Islet of Langerhans (tissue), 1 donor: Measurements from ENCODE around the gene EPHB2.

Source experiments
- FAIRE-seq: peaks from one replicate; lab custom pipeline; 2011; peaks lifted over from hg19 to GRCh38; lab: Jason Lieb, UNC

Gene EPHB2

DNA sequence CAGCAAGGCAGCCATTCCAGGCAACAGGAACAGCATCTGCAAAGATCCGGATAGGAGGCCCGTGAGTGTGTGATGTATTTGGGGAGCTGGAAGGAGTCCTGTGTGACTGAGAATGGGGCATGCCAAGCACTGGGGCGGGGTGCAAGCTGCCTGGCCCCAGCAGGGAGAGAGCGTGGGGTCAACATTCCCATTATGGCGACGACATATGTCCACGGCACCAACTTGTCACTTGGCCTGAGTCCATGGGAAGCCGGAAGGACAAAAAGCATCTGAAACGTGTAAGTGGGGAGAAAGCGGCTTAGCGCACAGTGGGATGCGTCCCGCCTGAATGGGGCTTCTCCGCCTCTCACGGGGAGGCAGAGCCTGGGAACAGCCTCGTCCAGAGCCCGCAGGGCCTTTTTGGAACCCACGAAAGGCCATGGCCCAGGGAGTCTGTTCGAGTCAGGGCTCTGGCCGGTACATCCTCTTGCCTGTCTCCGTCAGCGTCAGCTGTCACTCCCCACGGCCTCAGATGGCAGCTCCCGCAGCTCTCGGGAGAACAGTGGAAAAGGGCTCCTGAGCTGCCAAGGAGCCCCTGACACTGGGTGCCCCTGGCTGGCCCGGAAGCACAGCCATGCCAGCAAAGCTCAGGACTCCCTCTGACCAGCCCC lies 12.4 kb downstream of the EPHB2 start:
- no peak for FAIRE-seq

DNA sequence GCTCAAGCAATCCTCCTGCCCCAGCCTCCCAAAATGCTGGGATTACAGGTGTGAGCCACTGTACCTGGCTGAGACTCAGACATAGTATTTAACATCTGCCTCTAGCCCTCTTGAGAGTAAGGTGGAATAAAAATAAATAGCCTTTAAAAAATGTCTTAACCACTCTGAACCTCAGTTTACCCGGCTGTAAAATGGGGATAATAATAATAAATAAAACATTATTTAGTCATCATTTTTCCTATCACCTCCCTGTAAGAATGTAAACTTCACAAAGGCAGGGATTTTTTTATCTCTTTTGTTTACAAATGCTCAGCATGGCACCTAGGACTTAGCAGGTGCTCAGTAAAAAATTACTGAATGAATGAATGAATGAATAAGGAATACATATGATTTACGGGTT lies 17.2 kb downstream of the EPHB2 start:
- no peak for FAIRE-seq

DNA sequence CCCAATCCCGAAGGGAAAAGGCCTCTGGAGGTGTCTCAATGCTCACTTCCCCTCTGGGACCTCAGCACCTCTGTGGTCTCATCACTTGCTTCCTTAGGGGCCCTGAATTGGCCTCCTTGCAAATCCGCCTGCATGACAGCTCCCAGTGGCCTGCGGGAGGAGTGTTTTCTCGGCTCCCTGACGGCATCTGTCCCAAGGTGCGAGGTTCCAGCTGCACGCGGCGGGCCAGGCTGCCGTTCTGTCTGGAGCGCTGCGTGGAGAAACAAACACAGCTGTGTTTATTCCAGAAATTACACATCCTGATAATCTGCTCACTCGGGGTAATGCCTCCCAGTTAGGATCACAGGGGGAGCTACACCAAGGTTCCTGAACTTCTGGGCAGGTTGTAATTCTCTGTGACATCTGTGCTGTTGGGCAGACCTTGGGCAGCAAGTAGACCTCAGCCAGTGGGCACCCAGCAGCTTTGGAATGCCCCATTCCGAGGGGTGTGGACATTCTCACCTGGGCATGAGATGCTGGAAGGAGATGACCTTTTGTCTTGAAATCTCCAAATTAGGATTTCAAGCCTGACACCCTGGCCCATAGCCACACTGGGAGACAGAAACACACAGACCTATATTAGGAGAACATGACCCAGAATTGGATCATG lies 18.2 kb downstream of the EPHB2 start:
- no peak for FAIRE-seq

DNA sequence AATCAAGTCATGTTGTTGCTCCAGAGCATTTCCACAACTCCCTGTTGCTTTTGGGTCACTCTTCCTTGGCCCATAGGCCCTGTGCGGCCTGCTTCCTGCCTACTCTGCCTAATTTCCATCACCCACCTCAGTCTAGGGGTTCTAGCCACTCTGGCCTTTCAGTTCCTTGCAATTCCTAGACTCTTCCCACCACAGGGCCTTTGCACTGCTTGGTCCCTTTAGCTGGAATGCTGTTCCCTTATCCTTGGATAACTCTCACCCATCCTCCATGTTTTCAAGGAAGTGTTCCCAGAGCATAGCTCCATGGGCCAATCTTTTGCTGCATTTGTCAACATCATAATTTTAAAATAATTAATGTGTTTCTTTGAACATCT lies 18.7 kb downstream of the EPHB2 start:
- no peak for FAIRE-seq

DNA sequence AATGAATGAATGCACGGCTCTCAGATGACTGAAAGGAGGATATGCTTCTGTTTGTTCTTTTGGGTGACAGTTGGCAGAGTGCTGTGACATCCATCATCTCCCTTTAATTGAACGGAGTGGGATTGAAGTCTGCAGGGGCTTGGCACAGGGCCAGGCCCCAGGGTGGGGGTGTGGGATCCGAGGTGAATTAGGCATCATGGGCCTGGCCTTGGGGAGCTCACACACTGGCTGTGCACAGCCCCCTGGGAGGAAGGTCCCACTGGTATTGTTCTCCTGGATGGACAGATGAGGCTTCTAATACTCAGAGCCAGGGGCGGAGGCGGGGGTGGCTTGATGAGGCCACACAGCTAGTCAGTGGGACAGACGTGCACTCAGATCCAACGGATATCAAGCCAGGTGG lies 19.3 kb downstream of the EPHB2 start:
- FAIRE-seq = no peak

DNA sequence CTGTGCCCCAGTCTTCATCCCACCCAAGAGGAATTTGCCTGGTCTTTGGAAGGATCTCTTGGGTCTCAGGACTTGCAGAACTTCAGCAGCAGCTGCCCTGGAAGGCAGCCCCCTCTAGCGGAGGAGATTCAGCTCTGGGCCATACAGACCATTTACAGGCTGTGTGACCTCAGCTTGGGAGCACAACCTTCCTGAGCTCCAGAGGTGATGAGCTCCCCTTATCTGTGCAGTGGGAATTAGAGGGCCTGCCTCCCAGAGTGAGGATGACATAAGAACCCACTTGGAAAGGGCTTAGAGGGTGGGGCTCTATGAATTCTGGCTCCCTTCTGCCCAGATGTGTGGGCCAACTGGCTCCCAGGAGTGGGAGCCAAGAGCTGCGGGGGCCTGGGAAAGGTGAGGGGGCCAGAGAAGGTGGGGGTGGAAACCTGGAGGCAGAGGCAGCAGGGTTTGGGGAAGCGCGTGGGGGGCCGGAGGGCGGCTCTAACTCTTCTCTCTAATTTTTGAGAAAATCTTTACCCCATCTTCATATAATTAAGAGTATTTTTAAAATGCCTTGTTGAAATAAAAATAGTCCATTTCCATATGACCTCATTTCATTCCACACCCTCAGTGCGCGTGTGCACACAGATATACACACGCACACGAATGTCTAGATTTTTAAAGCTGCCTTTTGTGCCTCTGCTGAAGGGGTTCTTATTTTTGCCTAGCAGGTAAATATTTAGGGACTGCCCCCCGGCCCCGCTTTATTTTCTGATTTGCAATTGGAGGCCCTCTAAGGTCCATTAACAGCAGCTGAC lies 21.5 kb downstream of the EPHB2 start:
- FAIRE-seq = no peak

DNA sequence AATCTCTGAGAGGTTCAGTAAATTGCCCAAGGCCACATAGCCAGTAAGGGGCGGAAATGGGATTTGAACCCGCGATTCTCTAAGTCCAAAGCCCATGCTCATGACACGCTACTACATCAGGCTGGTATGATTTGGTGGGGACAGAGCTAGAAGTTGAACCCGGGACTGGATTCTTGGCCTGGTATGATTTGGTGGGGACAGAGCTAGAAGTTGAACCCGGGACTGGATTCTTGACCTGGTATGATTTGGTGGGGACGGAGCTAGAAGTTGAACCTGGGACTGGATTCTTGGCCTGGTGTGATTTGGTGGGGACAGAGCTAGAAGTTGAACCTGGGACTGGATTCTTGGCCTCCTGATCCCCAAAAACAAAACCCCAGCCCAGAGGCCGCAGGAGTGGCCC lies 23.0 kb downstream of the EPHB2 start:
- no peak for FAIRE-seq

DNA sequence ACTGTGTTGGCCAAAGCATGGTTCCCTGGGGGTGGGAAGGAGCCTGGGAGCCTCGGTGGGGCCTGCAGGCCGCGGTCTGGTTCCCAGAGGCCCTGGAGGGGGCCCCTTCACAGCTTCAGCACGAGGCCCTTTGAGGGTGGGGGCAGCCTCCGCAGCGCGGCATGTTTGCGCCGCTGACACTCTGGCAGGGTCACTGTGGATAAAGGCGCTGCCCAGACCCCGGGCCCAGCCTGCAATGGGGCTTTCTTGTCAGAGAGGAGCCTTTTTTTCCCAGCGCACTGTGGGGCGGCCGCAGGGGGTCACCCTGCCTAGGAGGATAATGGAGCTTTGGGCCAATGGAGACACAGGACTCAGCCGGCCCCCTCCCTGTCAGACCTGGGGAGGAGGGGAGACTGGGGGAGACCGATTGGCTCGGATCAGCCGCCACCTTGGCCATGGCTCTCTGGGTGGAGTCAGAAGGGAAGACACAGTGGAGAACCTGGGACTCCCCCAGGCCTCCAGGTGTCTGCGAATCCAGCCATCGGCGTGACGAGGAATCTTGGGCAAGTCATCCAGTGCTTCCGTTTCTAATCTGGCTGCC lies 26.0 kb downstream of the EPHB2 start:
- no peak for FAIRE-seq

DNA sequence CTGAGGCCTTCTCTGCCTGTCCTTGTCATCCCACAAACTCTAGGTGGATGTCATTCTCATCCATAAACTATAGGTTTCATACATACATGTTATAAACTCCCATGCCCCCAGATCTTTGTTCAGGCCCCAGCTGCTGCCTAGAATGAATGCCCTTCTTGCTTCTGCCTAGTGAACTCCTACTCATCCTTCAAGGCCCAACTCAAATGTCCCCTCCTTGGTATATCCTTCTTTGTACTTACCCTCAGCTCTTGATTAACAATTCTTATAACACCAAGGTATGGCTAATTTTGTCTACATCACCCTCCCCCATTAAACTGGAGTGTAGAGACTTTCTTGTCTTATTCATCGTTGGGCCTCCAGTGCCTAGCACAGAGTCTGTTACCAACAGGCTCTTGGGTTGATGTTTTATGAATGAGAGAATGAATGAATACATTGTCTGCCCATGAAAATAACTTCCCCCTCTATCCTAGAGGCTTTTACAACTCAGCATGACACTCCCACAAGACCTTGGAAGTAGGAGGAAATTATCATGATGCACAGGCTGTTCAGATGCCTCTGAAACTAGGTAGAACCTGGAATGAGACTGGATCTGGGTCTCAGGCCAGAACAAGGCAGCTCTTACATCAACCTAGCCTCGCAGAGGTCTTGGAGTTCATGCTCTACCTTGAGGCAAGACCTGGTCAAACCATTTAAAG lies 26.9 kb downstream of the EPHB2 start:
- no peak for FAIRE-seq

DNA sequence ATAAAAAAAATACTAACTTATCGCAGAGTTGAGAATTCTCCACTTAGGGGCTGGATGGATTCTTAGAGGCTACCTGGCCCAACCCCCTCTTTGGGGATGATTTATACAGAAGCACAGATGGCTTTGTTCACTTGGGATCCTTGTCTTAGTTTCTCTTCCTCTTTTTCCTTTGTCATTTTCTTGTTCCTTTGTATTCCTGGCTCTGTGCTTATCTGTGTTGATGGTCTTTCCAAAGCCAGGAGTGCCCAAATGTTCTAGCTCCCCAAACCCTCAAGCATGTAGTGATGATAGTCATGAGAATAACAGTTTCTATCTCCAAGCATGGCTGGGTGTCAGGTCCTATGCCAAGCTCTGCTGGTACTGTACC lies 27.4 kb downstream of the EPHB2 start:
- no peak for FAIRE-seq

DNA sequence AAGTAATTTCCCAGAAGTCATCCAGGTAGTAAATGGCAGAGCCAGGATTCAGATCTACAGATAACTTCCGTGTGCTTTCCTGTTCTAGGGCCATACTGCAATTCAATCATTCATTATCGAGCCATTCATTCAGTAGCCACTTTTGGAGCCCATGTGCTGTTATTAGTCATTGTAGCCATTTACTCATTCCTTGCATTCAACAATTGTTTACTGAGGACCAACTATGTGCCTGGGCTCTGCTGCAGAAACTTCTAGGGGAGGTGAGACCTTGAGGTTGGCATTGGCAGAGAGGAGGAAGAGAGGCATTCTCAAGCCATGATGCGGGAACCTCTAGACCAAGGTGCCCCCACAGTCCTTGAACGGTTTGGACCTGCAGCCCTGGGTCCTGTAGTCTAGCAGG lies 27.9 kb downstream of the EPHB2 start:
- FAIRE-seq = no peak

DNA sequence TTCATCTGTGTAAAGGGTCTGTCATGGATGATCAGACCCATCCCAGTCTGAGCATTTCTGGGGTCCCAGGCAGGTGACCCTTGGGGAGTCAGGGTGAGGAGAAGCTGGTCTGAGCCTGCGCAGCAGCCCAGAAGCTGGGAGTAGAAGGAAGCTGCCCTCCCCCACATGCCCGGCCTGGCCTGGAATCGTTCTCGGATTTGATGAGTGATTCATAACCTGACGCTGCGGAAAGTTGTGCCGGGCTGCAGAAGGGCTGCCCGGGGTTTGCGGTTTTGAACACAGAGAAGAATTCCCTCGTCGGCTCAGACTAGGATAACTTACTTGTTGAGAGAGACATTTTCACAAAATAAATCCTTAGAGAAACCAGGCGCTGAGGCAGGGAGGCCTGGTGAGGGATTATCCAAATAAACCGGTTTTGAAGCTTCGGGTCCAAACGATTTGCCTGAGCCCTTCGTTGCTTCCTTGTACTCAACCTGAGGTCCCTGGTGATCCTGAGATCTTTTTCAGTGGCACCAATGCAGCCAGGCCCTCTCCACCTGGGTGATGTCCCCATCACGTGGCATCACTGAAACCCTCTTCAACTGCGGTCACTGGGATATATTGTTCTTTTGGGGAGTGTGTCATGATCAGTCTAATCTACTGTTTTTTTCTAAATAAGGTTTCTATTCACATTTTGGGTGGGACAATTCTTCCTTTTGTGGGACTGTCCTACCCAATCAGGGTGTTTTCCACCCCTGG lies 29.2 kb downstream of the EPHB2 start:
- no peak for FAIRE-seq

DNA sequence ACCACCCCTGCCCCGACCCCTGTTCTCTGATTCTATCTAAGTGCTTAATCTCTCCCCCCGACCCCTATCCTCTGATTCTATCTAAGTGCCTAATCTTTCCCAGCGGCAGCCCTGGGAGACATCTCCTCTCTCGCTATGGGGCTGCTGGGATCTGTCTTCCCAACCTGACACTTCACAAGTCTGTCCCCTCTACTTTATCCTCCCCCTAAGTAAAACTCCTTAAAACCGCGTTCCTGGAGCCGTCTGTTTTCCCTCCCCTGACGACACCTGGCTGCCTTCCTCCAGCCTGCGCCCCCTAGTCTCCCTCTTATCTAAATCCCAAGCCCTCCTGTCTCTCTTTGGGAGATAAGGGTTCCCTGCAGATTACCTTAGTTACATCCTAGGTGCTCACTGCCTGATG lies 30.5 kb downstream of the EPHB2 start:
- no peak for FAIRE-seq

DNA sequence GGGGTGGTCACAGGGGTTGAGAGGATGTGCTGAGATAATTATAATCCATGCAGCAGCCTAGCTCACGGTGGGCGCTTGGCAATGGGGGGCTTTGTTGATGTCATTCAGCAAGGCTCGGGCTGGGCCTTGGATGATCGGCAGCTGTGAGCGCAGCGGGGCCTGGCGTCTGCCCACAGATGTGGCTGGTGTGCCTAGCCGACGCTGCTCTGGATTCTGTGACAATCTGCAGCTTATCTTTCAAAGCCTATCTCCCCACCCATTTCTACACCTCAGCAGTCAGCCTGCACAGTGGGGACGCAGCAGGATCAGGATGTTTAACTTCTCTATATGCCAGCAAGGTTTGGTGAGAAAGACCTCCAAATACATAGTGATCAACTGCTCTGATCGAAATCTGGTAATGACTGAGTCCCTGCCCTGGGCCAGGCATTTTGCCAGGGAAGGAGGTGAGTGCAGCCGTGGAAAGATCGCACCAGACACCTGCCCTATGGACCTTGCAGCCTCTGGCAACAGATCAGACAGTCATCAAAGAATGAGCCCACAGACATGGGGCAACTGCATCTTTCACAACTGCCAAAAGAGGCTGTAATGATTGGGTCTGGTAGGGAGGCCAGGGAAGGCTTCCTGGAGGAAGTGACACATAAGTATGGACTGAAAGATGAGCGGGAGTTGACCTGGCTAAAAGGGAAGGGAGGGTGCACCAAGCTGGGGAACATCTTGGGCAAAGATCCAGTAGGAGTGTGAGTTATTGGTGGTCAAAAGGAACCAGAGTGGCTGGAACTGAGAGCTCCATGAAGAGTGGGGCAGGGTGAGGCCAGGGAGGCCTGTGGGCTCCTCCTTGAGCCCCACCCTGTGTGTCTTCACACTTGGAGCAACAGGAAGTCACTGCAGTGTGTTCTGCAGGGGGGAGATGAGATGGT lies 35.3 kb downstream of the EPHB2 start:
- no peak for FAIRE-seq

DNA sequence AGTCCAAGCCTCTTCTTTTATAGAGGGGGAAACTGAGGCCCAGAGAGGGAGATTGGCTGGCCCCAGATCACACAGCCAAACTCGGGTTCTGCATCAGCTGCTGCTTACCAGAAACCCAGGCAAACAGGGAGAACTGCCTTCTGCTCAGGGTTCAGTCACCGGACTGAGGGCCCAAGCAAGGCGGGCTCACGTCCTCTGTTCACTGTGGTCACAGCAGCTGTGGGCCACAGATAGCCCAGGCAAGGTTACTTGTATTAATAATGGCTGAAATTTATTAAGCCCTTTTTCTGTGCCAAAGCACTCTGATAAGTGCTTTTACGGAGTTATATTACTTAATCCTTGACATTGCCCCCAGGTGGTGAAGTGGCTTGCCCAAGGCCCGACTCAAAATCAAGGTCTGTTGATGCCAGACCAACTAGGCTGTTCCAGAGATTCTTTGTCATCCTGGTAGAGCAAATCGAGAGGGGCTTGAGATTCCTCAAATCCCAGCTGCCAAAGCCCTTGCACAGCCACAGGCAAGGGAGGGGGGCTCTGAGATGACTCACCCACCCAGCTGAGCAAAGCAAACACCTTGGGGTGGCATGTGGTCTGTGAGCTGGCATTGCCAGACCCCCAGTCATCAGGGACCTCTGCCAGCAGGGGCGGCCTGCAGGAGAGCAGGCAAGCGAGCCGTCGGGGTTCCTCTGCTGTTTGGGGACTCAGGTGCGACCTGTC lies 36.5 kb downstream of the EPHB2 start:
- no peak for FAIRE-seq

DNA sequence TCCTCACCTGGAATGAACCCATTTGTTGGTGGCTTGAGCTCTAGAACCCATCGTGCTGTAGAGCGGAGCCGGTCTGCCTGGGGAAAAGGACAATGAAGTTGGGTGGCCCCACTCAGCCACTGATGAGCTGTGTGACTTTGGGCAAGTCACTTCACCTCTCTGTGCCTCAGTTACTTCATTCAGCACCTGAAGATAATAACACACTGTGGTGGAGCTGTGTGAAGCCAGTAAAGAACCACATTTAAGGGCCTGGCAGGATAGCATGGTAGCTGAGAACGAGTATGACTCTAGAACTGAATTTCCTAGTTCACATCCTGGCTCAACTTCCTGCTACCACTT lies 37.1 kb downstream of the EPHB2 start:
- no peak for FAIRE-seq

DNA sequence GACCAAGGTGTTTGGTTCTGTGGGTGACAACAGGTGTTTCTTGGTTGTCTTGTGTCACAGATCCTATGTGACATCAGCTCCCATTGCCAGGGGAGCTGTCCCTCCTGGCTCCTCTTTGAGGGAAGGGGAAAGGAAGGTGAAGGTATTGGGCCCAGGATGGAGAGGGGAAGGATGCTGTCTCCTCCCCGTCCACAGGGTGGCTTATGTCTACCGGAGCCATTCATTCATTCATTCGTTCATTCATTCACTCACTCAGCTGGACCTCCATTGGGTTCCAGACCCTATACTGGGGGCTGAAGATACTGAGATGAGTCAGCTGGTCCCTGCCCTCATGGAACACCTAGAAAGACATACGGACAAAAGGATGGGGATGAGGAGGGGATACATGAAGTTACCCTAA lies 38.9 kb downstream of the EPHB2 start:
- no peak for FAIRE-seq

DNA sequence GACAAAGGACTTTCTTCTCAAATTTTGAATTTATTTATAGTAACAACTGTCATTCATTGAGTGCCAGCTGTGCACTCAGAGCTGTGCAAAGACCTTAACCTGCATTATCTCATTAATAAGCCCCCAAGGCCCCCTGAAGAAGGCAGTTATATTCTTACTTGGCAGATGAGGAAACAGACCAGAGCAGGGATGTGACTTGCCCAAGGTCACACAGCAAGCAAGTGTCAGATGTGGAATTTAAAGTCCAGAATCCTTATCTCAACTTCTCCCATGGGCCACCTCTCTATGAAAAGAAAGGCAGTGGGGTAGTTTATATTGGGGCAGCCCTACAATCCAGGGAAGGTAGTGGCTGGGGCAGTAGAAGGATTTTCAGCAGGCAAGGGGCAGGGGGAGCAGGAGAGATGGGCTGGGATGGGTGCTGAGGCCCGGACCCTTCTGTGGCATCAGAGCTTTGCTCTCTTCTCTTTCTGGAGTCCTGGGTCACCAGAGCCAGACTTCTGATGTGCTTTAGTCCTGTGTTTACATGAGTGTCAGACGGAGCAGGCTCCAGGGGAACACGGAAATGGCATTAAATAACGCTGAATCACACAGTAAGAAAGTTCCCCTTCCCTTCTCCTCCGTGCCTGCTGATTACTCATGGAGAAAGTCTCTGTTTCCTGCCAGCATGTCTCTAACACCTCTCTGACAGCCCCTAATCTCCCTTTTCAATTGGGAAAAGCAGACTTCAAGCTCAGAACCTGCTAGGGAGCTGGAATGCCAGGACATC lies 39.5 kb downstream of the EPHB2 start:
- peak; percentile 90 for FAIRE-seq

DNA sequence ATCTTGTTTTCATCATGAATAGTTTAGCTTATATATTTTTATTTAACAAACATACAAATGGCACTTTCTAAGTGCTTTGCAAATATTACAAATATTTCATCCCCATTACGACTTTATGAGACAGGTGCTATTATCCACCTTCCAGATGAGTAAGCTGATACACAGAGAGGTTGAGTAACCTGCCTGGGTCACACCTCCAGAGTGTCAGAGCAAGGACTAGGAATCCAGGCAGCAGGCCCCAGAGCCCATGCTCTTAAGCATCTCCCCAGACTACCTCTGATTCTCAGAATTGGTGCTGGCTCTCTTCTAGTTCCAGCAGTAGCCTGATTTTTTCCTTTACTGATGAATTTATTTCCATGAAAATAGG lies 40.0 kb downstream of the EPHB2 start:
- no peak for FAIRE-seq

DNA sequence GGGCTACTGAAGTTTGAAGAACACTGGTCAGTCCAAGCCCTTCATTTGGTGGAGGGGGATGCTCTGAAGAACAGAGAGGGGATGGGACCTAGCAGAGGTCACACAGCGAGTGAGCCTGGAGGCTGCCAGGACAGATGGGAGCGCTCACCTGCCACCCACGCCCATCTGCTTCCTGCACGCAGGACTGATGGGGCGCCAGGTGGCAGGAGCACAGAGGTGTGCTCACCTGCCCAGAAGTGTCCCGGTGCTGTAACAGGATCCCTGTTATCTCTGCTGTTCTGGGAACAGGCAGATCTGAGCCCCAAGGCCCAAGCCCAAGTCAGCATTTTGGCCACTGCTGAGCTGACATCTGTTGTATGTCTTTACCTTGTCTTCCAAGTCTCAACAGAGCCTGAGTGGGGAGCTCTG lies 40.5 kb downstream of the EPHB2 start:
- no peak for FAIRE-seq
